HEK293 (cell line): ENCODE data around the gene KLC1.

Experiments used
- GLIS1 ChIP-seq: fragments of 450-650 bp; formaldehyde crosslinking; IDR thresholded peaks from 2 replicates; pipeline ENCODE4 v1.5.1; 2016; ENCODE audit warnings: missing biosample characterization, missing genetic modification characterization
- PRDM2 ChIP-seq: fragments of 450-650 bp; formaldehyde crosslinking; IDR thresholded peaks from 2 replicates; pipeline ENCODE4 v1.5.1; 2016; ENCODE audit warnings: missing biosample characterization, missing genetic modification characterization, borderline replicate concordance
- YY2 ChIP-seq: fragments of 450-650 bp; formaldehyde crosslinking; IDR thresholded peaks from 2 replicates; pipeline ENCODE4 v1.5.1; 2016; ENCODE audit warnings: missing biosample characterization, missing genetic modification characterization
- ZFP3 ChIP-seq: fragments of 450-650 bp; formaldehyde crosslinking; IDR thresholded peaks from 2 replicates; pipeline ENCODE4 v1.5.1; 2016; ENCODE audit warnings: low read depth, missing biosample characterization, missing genetic modification characterization
- ZNF202 ChIP-seq: fragments of 450-650 bp; formaldehyde crosslinking; IDR thresholded peaks from 2 replicates; pipeline ENCODE4 v1.5.1; 2016; ENCODE audit warnings: missing biosample characterization, missing genetic modification characterization, borderline replicate concordance
- ZNF423 ChIP-seq: fragments of 450-650 bp; formaldehyde crosslinking; IDR thresholded peaks from 2 replicates; pipeline ENCODE4 v1.5.1; 2016; ENCODE audit warnings: missing biosample characterization, missing genetic modification characterization
- ZNF513 ChIP-seq: fragments of 450-650 bp; IDR thresholded peaks from 2 replicates; pipeline ENCODE4 v1.5.1; 2018; ENCODE audit warnings: missing biosample characterization, missing genetic modification characterization
- ZNF660 ChIP-seq: fragments of 450-650 bp; IDR thresholded peaks from 2 replicates; pipeline ENCODE4 v1.5.1; 2018; ENCODE audit warnings: missing biosample characterization, mild to moderate bottlenecking, missing genetic modification characterization
- TF ChIP-seq, protein P1 (sequence below): fragments of 450-650 bp; formaldehyde crosslinking; IDR thresholded peaks from 2 replicates; pipeline ENCODE4 v1.5.1; 2017; ENCODE audit warnings: missing biosample characterization, missing genetic modification characterization
- TF ChIP-seq, protein P2 (sequence below): fragments of 450-650 bp; formaldehyde crosslinking; IDR thresholded peaks from 2 replicates; pipeline ENCODE4 v1.5.1; 2016; ENCODE audit warnings: missing biosample characterization, missing genetic modification characterization
- TF ChIP-seq, protein P3 (sequence below): fragments of 450-650 bp; formaldehyde crosslinking; IDR thresholded peaks from 2 replicates; pipeline ENCODE4 v1.5.1; 2016; ENCODE audit warnings: missing biosample characterization, missing genetic modification characterization

DNA sequence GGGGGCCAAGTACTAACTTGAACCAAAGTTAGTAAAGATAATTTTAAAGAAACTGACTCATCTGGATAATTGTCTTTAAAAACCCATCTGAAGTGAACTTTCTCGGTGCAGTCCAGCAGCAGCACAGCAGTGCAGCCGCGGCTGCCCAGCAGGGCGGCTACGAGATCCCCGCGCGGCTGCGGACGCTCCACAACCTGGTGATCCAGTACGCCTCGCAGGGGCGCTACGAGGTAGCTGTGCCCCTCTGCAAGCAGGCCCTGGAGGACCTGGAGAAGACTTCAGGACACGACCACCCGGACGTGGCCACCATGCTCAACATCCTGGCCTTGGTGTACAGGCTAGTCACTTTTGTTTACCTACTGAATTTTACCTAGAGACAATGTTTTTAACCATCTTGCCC, 33.6 kb downstream of the KLC1 start:
- TF ChIP-seq ZNF423 (tag by site-specific recombination): no peak
- TF ChIP-seq, protein P1, sequence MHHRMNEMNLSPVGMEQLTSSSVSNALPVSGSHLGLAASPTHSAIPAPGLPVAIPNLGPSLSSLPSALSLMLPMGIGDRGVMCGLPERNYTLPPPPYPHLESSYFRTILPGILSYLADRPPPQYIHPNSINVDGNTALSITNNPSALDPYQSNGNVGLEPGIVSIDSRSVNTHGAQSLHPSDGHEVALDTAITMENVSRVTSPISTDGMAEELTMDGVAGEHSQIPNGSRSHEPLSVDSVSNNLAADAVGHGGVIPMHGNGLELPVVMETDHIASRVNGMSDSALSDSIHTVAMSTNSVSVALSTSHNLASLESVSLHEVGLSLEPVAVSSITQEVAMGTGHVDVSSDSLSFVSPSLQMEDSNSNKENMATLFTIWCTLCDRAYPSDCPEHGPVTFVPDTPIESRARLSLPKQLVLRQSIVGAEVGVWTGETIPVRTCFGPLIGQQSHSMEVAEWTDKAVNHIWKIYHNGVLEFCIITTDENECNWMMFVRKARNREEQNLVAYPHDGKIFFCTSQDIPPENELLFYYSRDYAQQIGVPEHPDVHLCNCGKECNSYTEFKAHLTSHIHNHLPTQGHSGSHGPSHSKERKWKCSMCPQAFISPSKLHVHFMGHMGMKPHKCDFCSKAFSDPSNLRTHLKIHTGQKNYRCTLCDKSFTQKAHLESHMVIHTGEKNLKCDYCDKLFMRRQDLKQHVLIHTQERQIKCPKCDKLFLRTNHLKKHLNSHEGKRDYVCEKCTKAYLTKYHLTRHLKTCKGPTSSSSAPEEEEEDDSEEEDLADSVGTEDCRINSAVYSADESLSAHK (tag by site-specific recombination): no peak
- TF ChIP-seq ZNF660 (tag by site-specific recombination): no peak
- TF ChIP-seq, protein P2, sequence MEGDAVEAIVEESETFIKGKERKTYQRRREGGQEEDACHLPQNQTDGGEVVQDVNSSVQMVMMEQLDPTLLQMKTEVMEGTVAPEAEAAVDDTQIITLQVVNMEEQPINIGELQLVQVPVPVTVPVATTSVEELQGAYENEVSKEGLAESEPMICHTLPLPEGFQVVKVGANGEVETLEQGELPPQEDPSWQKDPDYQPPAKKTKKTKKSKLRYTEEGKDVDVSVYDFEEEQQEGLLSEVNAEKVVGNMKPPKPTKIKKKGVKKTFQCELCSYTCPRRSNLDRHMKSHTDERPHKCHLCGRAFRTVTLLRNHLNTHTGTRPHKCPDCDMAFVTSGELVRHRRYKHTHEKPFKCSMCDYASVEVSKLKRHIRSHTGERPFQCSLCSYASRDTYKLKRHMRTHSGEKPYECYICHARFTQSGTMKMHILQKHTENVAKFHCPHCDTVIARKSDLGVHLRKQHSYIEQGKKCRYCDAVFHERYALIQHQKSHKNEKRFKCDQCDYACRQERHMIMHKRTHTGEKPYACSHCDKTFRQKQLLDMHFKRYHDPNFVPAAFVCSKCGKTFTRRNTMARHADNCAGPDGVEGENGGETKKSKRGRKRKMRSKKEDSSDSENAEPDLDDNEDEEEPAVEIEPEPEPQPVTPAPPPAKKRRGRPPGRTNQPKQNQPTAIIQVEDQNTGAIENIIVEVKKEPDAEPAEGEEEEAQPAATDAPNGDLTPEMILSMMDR (tag by site-specific recombination): no peak
- TF ChIP-seq ZFP3 (tag by site-specific recombination): no peak
- no peak for TF ChIP-seq ZNF513 (tag by site-specific recombination)
- TF ChIP-seq, protein P3, sequence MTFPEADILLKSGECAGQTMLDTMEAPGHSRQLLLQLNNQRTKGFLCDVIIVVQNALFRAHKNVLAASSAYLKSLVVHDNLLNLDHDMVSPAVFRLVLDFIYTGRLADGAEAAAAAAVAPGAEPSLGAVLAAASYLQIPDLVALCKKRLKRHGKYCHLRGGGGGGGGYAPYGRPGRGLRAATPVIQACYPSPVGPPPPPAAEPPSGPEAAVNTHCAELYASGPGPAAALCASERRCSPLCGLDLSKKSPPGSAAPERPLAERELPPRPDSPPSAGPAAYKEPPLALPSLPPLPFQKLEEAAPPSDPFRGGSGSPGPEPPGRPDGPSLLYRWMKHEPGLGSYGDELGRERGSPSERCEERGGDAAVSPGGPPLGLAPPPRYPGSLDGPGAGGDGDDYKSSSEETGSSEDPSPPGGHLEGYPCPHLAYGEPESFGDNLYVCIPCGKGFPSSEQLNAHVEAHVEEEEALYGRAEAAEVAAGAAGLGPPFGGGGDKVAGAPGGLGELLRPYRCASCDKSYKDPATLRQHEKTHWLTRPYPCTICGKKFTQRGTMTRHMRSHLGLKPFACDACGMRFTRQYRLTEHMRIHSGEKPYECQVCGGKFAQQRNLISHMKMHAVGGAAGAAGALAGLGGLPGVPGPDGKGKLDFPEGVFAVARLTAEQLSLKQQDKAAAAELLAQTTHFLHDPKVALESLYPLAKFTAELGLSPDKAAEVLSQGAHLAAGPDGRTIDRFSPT: no peak
- no peak for TF ChIP-seq GLIS1 (tag by site-specific recombination)
- TF ChIP-seq ZNF202 (tag by site-specific recombination): no peak
- no peak for TF ChIP-seq PRDM2 (tag by site-specific recombination)
- no peak for TF ChIP-seq YY2 (tag by site-specific recombination)
